ENCODE results near the gene TOX3. TPM values are rescaled to one million over a fixed set of nuclear protein-coding genes. Genes with fewer than 3 reads are reported as not detected.

Gene TOX3
- total and polyA plus RNA-seq, 10 of the 15 experiments (the other 5 are each of a cell fraction or from before 2014, with no cell fraction given) = not detected

GRCh38 chr16:52512297-52512987 lies 34.5 kb downstream of the TOX3 start:
- no peaks in the 10 kb centered on the region for H3K4me1 ChIP-seq (ENCODE audit: control insufficient read depth, insufficient read depth, low read length)
- no peaks in the 10 kb centered on the region for H3K27me3 ChIP-seq (replicated peaks in 1 of 2; ENCODE audit: control insufficient read depth in 2 of 2, insufficient read depth in 2 of 2, low read length in 1 of 2)
- no peaks in the 10 kb centered on the region for H3K9me3 ChIP-seq (replicated peaks; ENCODE audit: control insufficient read depth, insufficient read depth, low read length)
- H3K79me2 ChIP-seq (ENCODE audit: control insufficient read depth, insufficient read depth, low read length) = no peaks in the 10 kb centered on the region
- H2AFZ ChIP-seq (ENCODE audit: control insufficient read depth, low read depth, low read length) = no peak overlapping the region
- H3K36me3 ChIP-seq (ENCODE audit: control insufficient read depth in 2 of 2, insufficient read depth in 2 of 2, low read length in 1 of 2) = no peaks in the 10 kb centered on the region
- ChIA-PET CTCF (no interaction called here), POLR2A (no interaction called here), RAD21 (ENCODE audit: unreplicated experiment) (no interaction called here), SMC1A (ENCODE audit: uncharacterized antibody, unreplicated experiment) (interaction anchor here (0.7 to 1.4 kb wide), 2 partner anchors 12 to 17 kb away, joined by 3 to 5 read pairs; no protein-coding TSS in a partner anchor)
- H3K9ac ChIP-seq (ENCODE audit: control insufficient read depth, insufficient read depth, low read length) = no peak overlapping the region
- DNase-seq (ENCODE audit: low read depth, low spot score) = no peak
- 53% methylated on average over 4 of the region's 4 CpGs for WGBS (ENCODE audit: insufficient coverage, insufficient replicate concordance, low lambda C conversion rate, missing lambda C conversion rate)
- ATAC-seq = no peak
- H3K4me2 ChIP-seq (ENCODE audit: control insufficient read depth, insufficient read depth) = no peak overlapping the region
- H3K4me3 ChIP-seq = no peak overlapping the region
- H3K27ac ChIP-seq (ENCODE audit: control insufficient read depth, insufficient read depth) = no peak overlapping the region
- H4K20me1 ChIP-seq (ENCODE audit: control insufficient read depth, insufficient read depth) = no peaks in the 10 kb centered on the region
- intact Hi-C loops (cut with micrococcal nuclease; ENCODE audit: unreplicated experiment) = no loop called here
- BruUV-seq (replicated peaks) = no TSS peak
- FAIRE-seq = no peak
- in situ Hi-C loops (cut with MboI) = no loop called here
- no peak for TF ChIP-seq BHLHE40 (IDR thresholded peaks at IDR 0.05; ENCODE audit: borderline replicate concordance in 1 of 2, low read depth in 2 of 2, low read length in 1 of 2)
- TF ChIP-seq USF1 (IDR thresholded peaks at IDR 0.05; ENCODE audit: borderline replicate concordance, extremely low read length, insufficient read depth, low read depth, low read length) = no peak
- TF ChIP-seq ZNF384 (IDR thresholded peaks at IDR 0.05; ENCODE audit: borderline replicate concordance, low read depth, low read length) = no peak
- TF ChIP-seq CBX5 (IDR thresholded peaks at IDR 0.05; ENCODE audit: low read depth) = no peak
- no peak for TF ChIP-seq MTA2 (IDR thresholded peaks at IDR 0.05; ENCODE audit: low read depth)
- no peak for TF ChIP-seq CREB1 (IDR thresholded peaks at IDR 0.05; ENCODE audit: low read depth)
- TF ChIP-seq IRF3 (IDR thresholded peaks at IDR 0.05) = no peak
- no peak for TF ChIP-seq MYC (IDR thresholded peaks at IDR 0.05; ENCODE audit: insufficient read depth, insufficient read length, insufficient replicate concordance, low read length, severe bottlenecking)
- no peak for TF ChIP-seq RBBP5 (conservative IDR thresholded peaks at IDR 0.05)
- TF ChIP-seq EGR1 (IDR thresholded peaks at IDR 0.05; ENCODE audit: borderline replicate concordance in 1 of 2, low read depth in 2 of 2, low read length in 2 of 2) = no peak
- no peak for TF ChIP-seq SUZ12 (IDR thresholded peaks at IDR 0.05; ENCODE audit: unreplicated experiment)
- no peak for TF ChIP-seq NR2C2 (IDR thresholded peaks at IDR 0.05; ENCODE audit: borderline replicate concordance, control insufficient read depth, insufficient read length, low read depth)
- no peak for TF ChIP-seq BACH1 (IDR thresholded peaks at IDR 0.05; ENCODE audit: borderline replicate concordance)
- TF ChIP-seq BCLAF1 (IDR thresholded peaks at IDR 0.05) = no peak
- no peak for TF ChIP-seq ZBTB11 (CRISPR knock-in tag; IDR thresholded peaks at IDR 0.05)
